Neural progenitor cell (in vitro differentiated cells): Measurements from ENCODE around the gene MS4A2. TPM values are rescaled to one million over a fixed set of nuclear protein-coding genes. Genes with fewer than 3 reads are reported as not detected.
"Not testable (repeated sequence)": the region's sequence is repeated elsewhere in the genome, so short reads cannot be mapped to it uniquely, and the experiment has no call there.

ENCODE experiments used
- DNase-seq: peaks from one replicate; pipeline ENCODE4 v3.0.0-alpha.2; 2016; ENCODE audit warnings: low spot score
- H2AFZ ChIP-seq: fragments of 200-600 bp; sonication (generic); replicated peaks from 2 replicates; pipeline ENCODE4 v1.6.1; 2016; ENCODE audit warnings: antibody characterized with exemption
- H3F3A ChIP-seq: fragments of 200-600 bp; sonication (generic); 2 replicates; pipeline ENCODE4 v1.6.1; 2016; ENCODE audit warnings: antibody characterized with exemption, low read depth
- H3K27ac ChIP-seq: fragments of 200-600 bp; sonication (generic); 2 replicates; pipeline ENCODE4 v1.5.1; 2016; ENCODE audit warnings: mild to moderate bottlenecking
- H3K27me3 ChIP-seq: fragments of 200-600 bp; sonication (generic); 2 replicates; pipeline ENCODE4 v1.6.1; 2016; ENCODE audit warnings: mild to moderate bottlenecking, moderate library complexity
- H3K36me3 ChIP-seq: fragments of 200-600 bp; sonication (generic); 2 replicates; pipeline ENCODE4 v1.5.1; 2016
- H3K4me1 ChIP-seq: fragments of 200-600 bp; sonication (generic); 2 replicates; pipeline ENCODE4 v1.6.1; 2016; ENCODE audit warnings: mixed run types
- H3K4me2 ChIP-seq: fragments of 200-600 bp; sonication (generic); 2 replicates; pipeline ENCODE4 v1.6.1; 2016
- H3K4me3 ChIP-seq: fragments of 200-600 bp; sonication (generic); 2 replicates; pipeline ENCODE4 v1.5.1; 2016
- H3K79me2 ChIP-seq: fragments of 200-600 bp; sonication (generic); 2 replicates; pipeline ENCODE4 v1.6.1; 2016; ENCODE audit warnings: low read depth
- H3K9ac ChIP-seq: fragments of 200-600 bp; sonication (generic); 2 replicates; pipeline ENCODE4 v1.6.1; 2016
- H3K9me3 ChIP-seq: fragments of 200-600 bp; sonication (generic); 2 replicates; pipeline ENCODE4 v1.5.1; 2016; ENCODE audit warnings: low read depth
- H4K20me1 ChIP-seq: fragments of 200-600 bp; sonication (generic); 2 replicates; pipeline ENCODE4 v1.6.1; 2016; ENCODE audit warnings: low read depth
- H3K27ac Mint-ChIP-seq: 3 replicates; pipeline ENCODE4 v1.8.0; 2021; ENCODE audit warnings: mixed read lengths
- H3K27me3 Mint-ChIP-seq: 2 replicates; pipeline ENCODE4 v1.8.0; 2022; ENCODE audit warnings: low read depth, mild to moderate bottlenecking, inconsistent platforms, moderate library complexity, mixed read lengths; ENCODE audit not compliant: insufficient read depth
- H3K36me3 Mint-ChIP-seq: 3 replicates; pipeline ENCODE4 v1.8.0; 2021; ENCODE audit warnings: mixed read lengths
- H3K4me1 Mint-ChIP-seq: 3 replicates; pipeline ENCODE4 v1.8.0; 2021; ENCODE audit warnings: mixed read lengths
- H3K4me3 Mint-ChIP-seq: 3 replicates; pipeline ENCODE4 v1.8.0; 2021; ENCODE audit warnings: mild to moderate bottlenecking, moderate library complexity, mixed read lengths
- H3K9me3 Mint-ChIP-seq: 3 replicates; pipeline ENCODE4 v1.8.0; 2020; ENCODE audit warnings: mixed read lengths
- CTCF ChIP-seq: fragments of 200-600 bp; sonication (generic); IDR thresholded peaks from 2 replicates; pipeline ENCODE4 v1.5.1; 2017; ENCODE audit warnings: antibody characterized with exemption, mild to moderate bottlenecking
- EZH2 ChIP-seq: fragments of 200-600 bp; sonication (generic); IDR thresholded peaks from 2 replicates; pipeline ENCODE4 v1.6.1; 2017; ENCODE audit warnings: antibody characterized with exemption, mild to moderate bottlenecking, moderate library complexity
- EZH2phosphoT487 ChIP-seq: fragments of 200-600 bp; sonication (generic); IDR thresholded peaks from 2 replicates; pipeline ENCODE4 v1.6.1; 2017; ENCODE audit warnings: antibody characterized with exemption
- total RNA-seq: library from RNA; depleted of rRNA; stranded (reverse); fragments of >200 nt; gene quantifications from 2 replicates; pipeline ENCODE4 v1.2.3, GENCODE V29; 2015; ENCODE audit warnings: low replicate concordance

MS4A2 gene
- total RNA-seq = not detected in 2 replicates

- Histone ChIP-seq H3K4me1 (no peaks in the 10 kb centered on the region), H3K79me2 (no peaks in the 10 kb centered on the region), H3K4me2 (no peak within 1 kb of the TSS), H4K20me1 (no peaks in the 10 kb centered on the region), H3F3A (no peaks in the 10 kb centered on the region), H3K9me3 (no peaks in the 10 kb centered on the region), H3K27me3 (no peaks in the 10 kb centered on the region), H3K27ac (no peak within 1 kb of the TSS), H3K36me3 (no peaks in the 10 kb centered on the region), H3K9ac (no peak within 1 kb of the TSS), H3K4me3 (no peak within 1 kb of the TSS), H2AFZ (no peak within 1 kb of the TSS)
- no peak within 1 kb of the TSS for H3K27ac Mint-ChIP-seq
- H3K27me3 Mint-ChIP-seq = no peaks in the 10 kb centered on the region
- H3K36me3 Mint-ChIP-seq = no peaks in the 10 kb centered on the region
- no peak within 1 kb of the TSS for H3K4me3 Mint-ChIP-seq
- no peak for DNase-seq
- H3K4me1 Mint-ChIP-seq = no peaks in the 10 kb centered on the region
- no peaks in the 10 kb centered on the region for H3K9me3 Mint-ChIP-seq
- TF ChIP-seq EZH2 = no peak
- TF ChIP-seq EZH2phosphoT487 = no peak
- TF ChIP-seq CTCF = no peak
These were observed at the start of gene MS4A2 for GRCh38 chr11:60088364-60088763. Gene MS4A2, plus strand, starts transcription at chr11:60088664. Its CDS starts 102 bp downstream, at chr11:60088766.

GRCh38 chr11:60040109-60040508 is 48.4 kb upstream of the MS4A2 start, which contains the start of gene OOSP2:
Gene OOSP2, plus strand, starts transcription at chr11:60040409. Its CDS starts 51 bp downstream, at chr11:60040460.
- TF ChIP-seq EZH2phosphoT487 (no peak), CTCF (no peak), EZH2 (no peak)
- no peaks in the 10 kb centered on the region for H3K36me3 Mint-ChIP-seq
- no peaks in the 10 kb centered on the region for H3F3A ChIP-seq
- no peaks in the 10 kb centered on the region for H3K27me3 ChIP-seq
- H3K36me3 ChIP-seq = no peaks in the 10 kb centered on the region
- no peaks in the 10 kb centered on the region for H3K4me1 ChIP-seq
- no peak within 1 kb of the TSS for H3K9ac ChIP-seq
- H4K20me1 ChIP-seq = no peaks in the 10 kb centered on the region
- H2AFZ ChIP-seq = no peak within 1 kb of the TSS
- no peak within 1 kb of the TSS for H3K4me3 ChIP-seq
- no peaks in the 10 kb centered on the region for H3K9me3 Mint-ChIP-seq
- no peaks in the 10 kb centered on the region for H3K27me3 Mint-ChIP-seq
- H3K4me3 Mint-ChIP-seq = no peak within 1 kb of the TSS
- H3K9me3 ChIP-seq = no peaks in the 10 kb centered on the region
- no peak within 1 kb of the TSS for H3K4me2 ChIP-seq
- no peak for DNase-seq
- no peaks in the 10 kb centered on the region for H3K79me2 ChIP-seq
- H3K27ac Mint-ChIP-seq = no peak within 1 kb of the TSS
- no peaks in the 10 kb centered on the region for H3K4me1 Mint-ChIP-seq
- H3K27ac ChIP-seq = no peak within 1 kb of the TSS

DNA sequence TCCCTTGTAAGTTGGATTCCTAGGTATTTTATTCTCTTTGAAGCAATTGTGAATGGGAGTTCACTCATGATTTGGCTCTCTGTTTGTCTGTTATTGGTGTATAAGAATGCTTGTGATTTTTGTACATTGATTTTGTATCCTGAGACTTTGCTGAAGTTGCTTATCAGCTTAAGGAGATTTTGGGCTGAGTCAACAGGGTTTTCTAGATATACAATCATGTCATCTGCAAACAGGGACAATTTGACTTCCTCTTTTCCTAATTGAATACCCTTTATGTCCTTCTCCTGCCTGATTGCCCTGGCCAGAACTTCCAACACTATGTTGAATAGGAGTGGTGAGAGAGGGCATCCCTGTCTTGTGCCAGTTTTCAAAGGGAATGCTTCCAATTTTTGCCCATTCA is 38.0 kb upstream of the MS4A2 start:
- not testable (repeated sequence) for H3K79me2 ChIP-seq, H3K36me3 Mint-ChIP-seq, H3K27ac ChIP-seq, H3K4me2 ChIP-seq, H3K9me3 Mint-ChIP-seq, H4K20me1 ChIP-seq, H3K27me3 ChIP-seq, H2AFZ ChIP-seq, H3K27ac Mint-ChIP-seq, H3K9ac ChIP-seq, H3K4me1 ChIP-seq, H3K9me3 ChIP-seq, H3K36me3 ChIP-seq, DNase-seq, H3K4me3 Mint-ChIP-seq, H3F3A ChIP-seq, H3K4me3 ChIP-seq, H3K4me1 Mint-ChIP-seq, H3K27me3 Mint-ChIP-seq

DNA sequence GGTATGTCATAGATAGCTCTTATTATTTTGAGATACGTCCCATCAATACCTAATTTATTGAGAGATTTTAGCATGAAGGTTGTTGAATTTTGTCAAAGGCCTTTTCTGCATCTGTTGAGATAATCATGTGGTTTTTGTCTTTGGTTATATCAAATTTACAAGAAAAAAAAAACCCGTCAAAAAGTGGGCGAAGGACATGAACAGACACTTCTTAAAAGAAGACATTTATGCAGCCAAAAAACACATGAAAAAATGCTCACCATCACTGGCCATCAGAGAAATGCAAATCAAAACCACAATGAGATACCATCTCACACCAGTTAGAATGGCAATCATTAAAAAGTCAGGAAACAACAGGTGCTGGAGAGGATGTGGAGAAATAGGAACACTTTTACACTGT is 37.6 kb upstream of the MS4A2 start:
- not testable (repeated sequence) for H3K9me3 ChIP-seq, H2AFZ ChIP-seq, H3F3A ChIP-seq, DNase-seq, H3K27me3 ChIP-seq, H3K4me1 ChIP-seq, H3K4me3 Mint-ChIP-seq, H3K4me3 ChIP-seq, H3K9ac ChIP-seq, H3K9me3 Mint-ChIP-seq, H3K4me2 ChIP-seq, H3K36me3 ChIP-seq, H4K20me1 ChIP-seq, H3K27ac Mint-ChIP-seq, H3K27me3 Mint-ChIP-seq, H3K79me2 ChIP-seq, H3K4me1 Mint-ChIP-seq, H3K36me3 Mint-ChIP-seq, H3K27ac ChIP-seq
